ENCODE measurements around the gene DISC1.
"Not testable (repeated sequence)": the region's sequence is repeated elsewhere in the genome, so short reads cannot be mapped to it uniquely, and the experiment has no call there.

The DISC1 gene

DNA sequence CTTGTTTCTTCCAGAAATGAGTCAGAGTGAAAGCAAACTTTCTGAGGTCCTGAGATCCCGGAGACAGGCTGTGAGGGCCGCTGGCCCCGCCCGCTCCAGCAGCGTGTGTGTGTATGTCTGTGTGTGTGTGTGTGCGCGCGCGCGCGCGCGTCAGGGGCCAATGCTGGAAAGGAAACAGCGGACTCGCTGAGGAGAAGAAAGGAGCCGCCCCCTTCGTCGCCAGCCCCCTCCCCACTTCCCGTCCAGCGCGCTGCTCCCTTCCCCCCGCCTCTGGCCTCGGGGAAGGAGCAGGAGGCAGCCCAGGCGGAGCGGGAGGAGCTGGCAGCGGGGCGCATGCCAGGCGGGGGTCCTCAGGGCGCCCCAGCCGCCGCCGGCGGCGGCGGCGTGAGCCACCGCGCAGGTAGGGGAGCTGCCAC, at the start of gene DISC1:
TSS of gene DISC1 (plus strand) at position 256 of the 416 bp plus-strand sequence. CDS start at position 334, 78 bp downstream.
- peak; percentile 80 for DNase-seq

DNA sequence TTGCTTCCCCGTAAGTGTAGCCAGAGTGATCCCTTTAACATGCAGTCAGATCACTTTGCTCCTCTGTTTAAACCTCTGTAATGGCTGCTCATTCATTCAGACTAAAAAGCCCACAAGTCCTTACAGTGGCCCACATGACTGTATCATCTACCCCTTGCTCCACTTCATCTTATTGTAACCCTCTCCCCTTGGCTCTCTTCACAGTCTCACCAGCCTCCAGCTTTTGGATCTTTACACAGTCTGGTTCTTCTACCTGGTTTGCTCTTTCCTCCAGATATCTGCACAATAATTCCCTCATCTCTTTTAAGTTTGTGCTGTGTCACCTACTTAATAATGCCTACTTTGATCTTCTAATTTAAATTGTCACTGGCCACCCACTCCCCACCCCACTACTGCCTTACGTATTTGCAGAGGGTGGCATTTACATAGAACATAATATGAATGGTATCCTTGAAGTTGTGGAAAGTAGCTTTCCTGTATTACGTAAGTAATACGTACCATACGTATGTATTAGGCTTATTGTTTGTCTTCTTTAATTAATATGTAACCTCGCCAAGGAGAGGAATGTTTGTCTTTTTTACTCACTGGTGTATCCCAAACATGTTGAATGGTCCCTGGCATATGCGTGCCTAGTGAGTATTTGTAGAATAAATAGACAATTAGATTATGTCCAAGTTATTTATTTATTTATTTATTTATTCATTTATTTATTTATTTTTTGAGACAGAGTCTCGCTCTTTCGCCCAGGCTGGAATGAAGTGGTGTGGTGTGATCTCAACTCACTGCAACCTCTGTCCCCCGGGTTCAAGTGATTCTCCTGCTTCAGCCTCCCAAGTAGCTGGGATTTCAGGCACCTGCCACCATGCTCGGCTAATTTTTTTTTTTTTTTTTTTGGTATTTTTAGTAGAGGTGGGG, 49.5 kb upstream of the DISC1 start:
- DNase-seq, result no peak

DNA sequence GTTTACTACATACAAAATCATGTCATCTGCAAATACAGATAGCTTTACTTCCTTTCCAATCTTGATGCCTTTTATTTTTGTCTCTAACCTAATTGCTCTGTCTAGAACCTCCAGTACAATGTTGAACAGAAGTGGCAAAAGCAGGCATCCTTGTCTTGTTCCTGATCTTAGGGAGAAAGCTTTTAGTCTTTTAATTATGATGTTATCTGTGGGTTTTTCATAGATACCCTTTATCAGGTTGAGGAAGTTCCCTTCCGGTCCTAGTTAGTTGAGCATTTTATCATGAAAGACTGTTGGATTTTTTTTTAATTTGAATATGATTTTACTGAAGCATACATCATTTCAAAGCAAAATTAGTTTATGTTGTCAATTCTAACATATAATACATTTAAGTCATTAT, 45.7 kb upstream of the DISC1 start:
- no peak for DNase-seq

DNA sequence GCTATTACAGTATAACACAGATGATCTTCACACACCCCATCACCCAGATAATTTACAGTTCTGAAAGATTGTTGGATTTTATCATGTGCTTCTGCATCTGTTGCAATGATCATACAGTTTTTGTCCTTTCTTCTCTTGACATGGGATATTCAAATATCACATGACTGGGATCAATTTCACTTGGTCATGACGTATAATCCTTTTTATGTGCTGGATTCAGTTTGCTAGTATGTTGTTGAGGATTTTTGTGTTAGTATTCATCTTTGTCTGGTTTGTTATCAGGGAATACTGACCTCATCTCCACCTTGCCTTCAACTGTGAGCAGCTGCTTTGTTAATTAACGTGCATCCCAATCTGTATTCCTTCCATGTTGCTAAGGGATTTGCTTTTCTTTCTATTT, 44.7 kb upstream of the DISC1 start:
- DNase-seq, result no peak

GRCh38 chr1:231583376-231583775, 43.2 kb upstream of the DISC1 start:
- no peak for DNase-seq

DNA sequence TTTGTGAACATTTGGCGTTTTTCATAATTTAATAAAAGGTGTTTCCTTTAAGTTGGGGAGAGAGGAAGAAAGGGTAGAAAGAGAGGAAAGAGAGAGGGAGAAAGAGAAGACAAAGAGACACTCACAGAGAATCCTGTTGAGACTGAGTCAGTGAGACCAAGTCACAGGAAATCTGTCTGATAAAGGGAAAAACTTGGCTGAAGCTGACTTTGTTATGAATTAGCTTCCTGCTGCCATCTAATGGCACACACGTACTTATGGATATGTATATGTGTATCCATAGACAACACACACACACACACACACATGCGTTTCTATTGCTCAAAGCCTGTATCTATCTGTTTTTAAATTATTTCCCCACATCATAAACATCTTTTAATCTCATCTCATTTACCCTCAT, 42.5 kb upstream of the DISC1 start:
- no peak for DNase-seq

DNA sequence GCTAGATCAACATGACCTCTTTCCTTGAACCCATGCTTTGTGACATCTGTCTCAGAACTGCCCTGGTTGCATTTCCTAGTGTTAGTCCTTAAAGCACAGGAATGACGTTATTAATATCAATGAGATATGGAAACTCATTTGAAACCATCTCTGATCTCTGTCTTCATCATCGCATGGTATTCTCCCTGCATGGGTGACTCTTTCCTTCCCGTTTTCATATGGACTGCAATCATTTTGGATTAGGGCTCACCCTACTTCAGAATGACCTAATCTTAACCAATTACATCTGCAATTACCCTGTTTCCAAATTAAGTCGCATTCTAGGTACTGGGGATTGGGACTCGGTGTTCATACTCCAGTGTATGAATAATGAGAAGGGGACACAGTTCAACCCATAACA, 41.7 kb upstream of the DISC1 start:
- DNase-seq, result no peak

GRCh38 chr1:231590453-231591198, 36.0 kb upstream of the DISC1 start:
- peak; percentile 54 for DNase-seq

- DNase-seq, result no peak
These were observed 35.1 kb upstream of the DISC1 start for GRCh38 chr1:231591466-231591865.

DNA sequence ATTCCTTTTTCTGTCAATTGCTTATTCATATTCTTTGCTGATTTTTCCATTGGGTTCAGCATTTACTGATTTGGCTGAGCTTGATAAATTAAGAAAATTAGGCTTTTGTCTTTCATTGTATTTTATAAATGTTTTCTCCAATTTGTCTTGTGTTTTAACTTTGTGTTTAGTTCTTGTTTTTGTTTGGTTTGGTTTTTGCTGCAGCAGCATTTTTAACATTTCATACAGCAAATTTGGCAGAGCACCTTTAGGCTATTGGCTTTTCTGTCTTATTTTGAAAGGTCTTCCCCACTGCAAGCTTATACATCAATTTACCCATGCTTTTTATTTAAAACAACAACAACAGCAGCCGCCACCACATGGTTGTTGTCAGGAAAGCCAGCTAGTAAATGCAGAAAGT, 33.8 kb upstream of the DISC1 start:
- no peak for DNase-seq

DNA sequence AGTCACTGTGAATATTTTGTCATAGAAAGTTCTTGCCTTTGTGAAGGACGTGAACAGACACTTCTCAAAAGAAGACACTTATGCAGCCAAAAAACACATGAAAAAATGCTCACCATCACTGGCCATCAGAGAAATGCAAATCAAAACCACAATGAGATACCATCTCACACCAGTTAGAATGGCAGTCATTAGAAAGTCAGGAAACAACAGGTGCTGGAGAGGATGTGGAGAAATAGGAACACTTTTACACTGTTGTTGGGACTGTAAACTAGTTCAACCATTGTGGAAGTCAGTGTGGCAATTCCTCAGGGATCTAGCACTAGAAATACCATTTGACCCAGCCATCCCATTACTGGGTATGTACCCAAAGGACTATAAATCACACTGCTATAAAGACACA, 33.3 kb upstream of the DISC1 start:
- not testable (repeated sequence) for DNase-seq

GRCh38 chr1:231594123-231594522, 32.5 kb upstream of the DISC1 start:
- DNase-seq, result no peak

- no peak for DNase-seq
These were observed 31.8 kb upstream of the DISC1 start for GRCh38 chr1:231594749-231595148.

- no peak for DNase-seq
These were observed 30.2 kb upstream of the DISC1 start for GRCh38 chr1:231596337-231596791.

DNA sequence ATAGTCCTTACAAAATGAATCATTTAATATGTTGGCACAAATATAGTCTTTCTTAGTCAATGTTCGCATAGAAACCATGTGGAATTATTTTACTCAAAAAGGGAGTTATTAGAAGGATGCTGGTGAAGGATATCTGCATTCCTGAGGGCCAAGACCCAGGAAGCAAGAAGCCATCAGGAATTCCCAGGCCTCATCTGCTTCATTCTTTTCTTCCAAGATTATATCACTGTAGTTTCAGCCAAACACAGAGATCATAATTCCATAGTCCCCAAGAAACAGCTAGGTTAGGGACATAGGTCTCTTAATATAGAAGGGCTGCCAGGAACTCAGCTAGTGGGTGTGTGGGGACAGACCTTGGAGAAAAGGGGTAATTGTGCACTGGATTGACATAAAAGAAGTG, 28.6 kb upstream of the DISC1 start:
- DNase-seq, result no peak

- no peak for DNase-seq
These were observed 26.1 kb upstream of the DISC1 start for GRCh38 chr1:231600458-231600976.

GRCh38 chr1:231601824-231602672, 24.5 kb upstream of the DISC1 start:
- DNase-seq, result no peak

DNA sequence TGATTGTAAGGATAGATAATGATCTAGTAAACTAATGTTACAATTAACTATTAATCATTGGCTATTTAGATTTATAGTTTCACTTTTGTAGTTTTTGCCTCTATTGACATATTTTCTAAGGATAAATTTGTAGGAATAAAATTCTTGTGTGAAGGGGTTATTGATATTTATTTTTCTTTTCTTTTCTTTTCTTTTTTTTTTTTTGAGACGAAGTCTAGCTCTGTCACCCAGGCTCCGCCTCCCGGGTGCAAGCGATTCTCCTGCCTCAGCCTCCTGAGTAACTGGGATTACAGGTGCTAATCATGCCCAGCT, 24.0 kb upstream of the DISC1 start:
- no peak for DNase-seq

DNA sequence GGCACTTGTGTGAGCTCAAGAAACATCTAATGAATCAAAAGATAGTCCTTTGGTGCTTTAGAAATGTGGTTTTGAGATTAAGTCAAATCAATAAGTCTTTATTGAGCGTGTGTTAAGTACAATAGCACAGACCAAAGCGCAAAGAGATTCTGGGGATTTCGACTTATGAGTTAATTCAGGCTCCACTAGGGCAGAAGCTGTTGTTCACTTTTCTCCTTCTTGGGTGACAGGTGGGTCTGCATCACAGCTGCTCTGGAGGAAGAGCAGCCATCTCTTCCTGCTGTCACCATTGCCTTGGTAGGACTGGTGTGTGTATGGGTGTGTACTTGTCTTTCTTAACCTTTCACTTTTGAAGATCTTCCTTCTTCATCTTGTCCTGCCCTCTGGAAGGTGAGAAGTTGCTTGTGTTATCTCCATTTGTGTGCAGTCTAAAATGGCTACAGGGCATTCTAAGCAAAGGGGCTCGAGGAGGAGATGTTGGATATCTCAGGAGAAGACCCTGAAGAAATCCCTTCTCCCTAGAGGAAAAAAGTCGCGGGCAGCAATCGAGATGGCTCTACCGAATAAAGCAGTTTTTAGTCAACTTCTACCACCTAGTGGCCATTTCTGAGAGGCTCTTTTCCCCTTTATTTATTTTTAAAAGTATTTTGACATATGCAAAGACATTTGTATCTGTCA, 22.9 kb upstream of the DISC1 start:
- peak; percentile 73 for DNase-seq

- DNase-seq, result no peak
These were observed 22.3 kb upstream of the DISC1 start for GRCh38 chr1:231604276-231604621.

GRCh38 chr1:231605149-231606100, 21.2 kb upstream of the DISC1 start:
- no peak for DNase-seq
